ENCODE results near the gene IL17F. TPM values are rescaled to one million over a fixed set of nuclear protein-coding genes. Genes with fewer than 3 reads are reported as not detected.

IL17F gene
- total and polyA plus RNA-seq, 2 experiments from 2014 or later: not detected

DNA sequence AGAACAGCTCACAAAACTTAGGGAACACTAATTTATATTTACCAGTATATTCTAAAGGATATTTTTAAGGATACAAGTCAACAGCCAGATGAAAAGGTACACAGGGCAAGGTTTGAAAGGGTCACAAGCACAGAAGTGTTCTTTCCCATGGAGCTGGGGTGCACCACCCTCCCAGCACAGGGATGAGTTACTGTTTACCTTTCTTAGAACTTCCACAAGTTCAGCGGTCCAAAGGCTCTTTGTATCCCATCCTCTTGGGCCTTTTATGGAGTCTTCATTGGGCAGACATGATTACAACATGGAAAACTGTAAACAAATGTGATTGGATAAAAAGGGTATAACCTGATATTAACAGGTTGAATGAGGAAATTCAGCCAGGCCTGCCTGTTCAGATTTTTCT, 1.1 kb upstream of the IL17F start:
- Mint-ChIP-seq H3K4me1 (no peaks in the 10 kb centered on the region), H3K9me3 (no peaks in the 10 kb centered on the region), H3K4me3 (no peak overlapping the region), H3K36me3 (ENCODE audit: low read depth) (no peaks in the 10 kb centered on the region), H3K27me3 (ENCODE audit: insufficient read depth, low read depth, poor library complexity) (no peaks in the 10 kb centered on the region), H3K27ac (no peak overlapping the region)
- H3K4me2 ChIP-seq: no peak overlapping the region
- H3K36me3 ChIP-seq (ENCODE audit: insufficient read depth): no peaks in the 10 kb centered on the region
- ATAC-seq (no peak), DNase-seq (ENCODE audit: low spot score) (no peak)
- no peaks in the 10 kb centered on the region for H3K4me1 ChIP-seq (ENCODE audit: insufficient read depth)
- peaks cover 6% of the 10 kb centered on the region; the same call in 1 of the 2 replicates for H3K9me2 ChIP-seq (ENCODE audit: insufficient read depth)
- H2AFZ ChIP-seq: no peak overlapping the region
- no peak overlapping the region for H3K4me3 ChIP-seq
- TF ChIP-seq CTCF (conservative IDR thresholded peaks at IDR 0.05; ENCODE audit: low read depth in 2 of 2) (no peak), EZH2phosphoT487 (IDR thresholded peaks at IDR 0.05; ENCODE audit: unreplicated experiment) (no peak), ZNF114 (CRISPR knock-in tag; IDR thresholded peaks at IDR 0.05) (no peak), JUNB (IDR thresholded peaks at IDR 0.05; ENCODE audit: unreplicated experiment) (no peak), EZH2 (IDR thresholded peaks at IDR 0.05; ENCODE audit: low read depth, unreplicated experiment) (no peak), ZNF331 (CRISPR knock-in tag; IDR thresholded peaks at IDR 0.05; ENCODE audit: low read depth) (no peak), ETS1 (IDR thresholded peaks at IDR 0.05) (no peak), CREB1 (CRISPR knock-in tag; IDR thresholded peaks at IDR 0.05; ENCODE audit: low read depth) (no peak), REST (IDR thresholded peaks at IDR 0.05; ENCODE audit: unreplicated experiment) (no peak), POLR2AphosphoS5 (IDR thresholded peaks at IDR 0.05; ENCODE audit: low read depth) (no peak), STAT1 (IDR thresholded peaks at IDR 0.05; ENCODE audit: unreplicated experiment) (no peak), NANOG (IDR thresholded peaks at IDR 0.05; ENCODE audit: borderline replicate concordance) (no peak)
- TF ChIP-seq, protein P1, sequence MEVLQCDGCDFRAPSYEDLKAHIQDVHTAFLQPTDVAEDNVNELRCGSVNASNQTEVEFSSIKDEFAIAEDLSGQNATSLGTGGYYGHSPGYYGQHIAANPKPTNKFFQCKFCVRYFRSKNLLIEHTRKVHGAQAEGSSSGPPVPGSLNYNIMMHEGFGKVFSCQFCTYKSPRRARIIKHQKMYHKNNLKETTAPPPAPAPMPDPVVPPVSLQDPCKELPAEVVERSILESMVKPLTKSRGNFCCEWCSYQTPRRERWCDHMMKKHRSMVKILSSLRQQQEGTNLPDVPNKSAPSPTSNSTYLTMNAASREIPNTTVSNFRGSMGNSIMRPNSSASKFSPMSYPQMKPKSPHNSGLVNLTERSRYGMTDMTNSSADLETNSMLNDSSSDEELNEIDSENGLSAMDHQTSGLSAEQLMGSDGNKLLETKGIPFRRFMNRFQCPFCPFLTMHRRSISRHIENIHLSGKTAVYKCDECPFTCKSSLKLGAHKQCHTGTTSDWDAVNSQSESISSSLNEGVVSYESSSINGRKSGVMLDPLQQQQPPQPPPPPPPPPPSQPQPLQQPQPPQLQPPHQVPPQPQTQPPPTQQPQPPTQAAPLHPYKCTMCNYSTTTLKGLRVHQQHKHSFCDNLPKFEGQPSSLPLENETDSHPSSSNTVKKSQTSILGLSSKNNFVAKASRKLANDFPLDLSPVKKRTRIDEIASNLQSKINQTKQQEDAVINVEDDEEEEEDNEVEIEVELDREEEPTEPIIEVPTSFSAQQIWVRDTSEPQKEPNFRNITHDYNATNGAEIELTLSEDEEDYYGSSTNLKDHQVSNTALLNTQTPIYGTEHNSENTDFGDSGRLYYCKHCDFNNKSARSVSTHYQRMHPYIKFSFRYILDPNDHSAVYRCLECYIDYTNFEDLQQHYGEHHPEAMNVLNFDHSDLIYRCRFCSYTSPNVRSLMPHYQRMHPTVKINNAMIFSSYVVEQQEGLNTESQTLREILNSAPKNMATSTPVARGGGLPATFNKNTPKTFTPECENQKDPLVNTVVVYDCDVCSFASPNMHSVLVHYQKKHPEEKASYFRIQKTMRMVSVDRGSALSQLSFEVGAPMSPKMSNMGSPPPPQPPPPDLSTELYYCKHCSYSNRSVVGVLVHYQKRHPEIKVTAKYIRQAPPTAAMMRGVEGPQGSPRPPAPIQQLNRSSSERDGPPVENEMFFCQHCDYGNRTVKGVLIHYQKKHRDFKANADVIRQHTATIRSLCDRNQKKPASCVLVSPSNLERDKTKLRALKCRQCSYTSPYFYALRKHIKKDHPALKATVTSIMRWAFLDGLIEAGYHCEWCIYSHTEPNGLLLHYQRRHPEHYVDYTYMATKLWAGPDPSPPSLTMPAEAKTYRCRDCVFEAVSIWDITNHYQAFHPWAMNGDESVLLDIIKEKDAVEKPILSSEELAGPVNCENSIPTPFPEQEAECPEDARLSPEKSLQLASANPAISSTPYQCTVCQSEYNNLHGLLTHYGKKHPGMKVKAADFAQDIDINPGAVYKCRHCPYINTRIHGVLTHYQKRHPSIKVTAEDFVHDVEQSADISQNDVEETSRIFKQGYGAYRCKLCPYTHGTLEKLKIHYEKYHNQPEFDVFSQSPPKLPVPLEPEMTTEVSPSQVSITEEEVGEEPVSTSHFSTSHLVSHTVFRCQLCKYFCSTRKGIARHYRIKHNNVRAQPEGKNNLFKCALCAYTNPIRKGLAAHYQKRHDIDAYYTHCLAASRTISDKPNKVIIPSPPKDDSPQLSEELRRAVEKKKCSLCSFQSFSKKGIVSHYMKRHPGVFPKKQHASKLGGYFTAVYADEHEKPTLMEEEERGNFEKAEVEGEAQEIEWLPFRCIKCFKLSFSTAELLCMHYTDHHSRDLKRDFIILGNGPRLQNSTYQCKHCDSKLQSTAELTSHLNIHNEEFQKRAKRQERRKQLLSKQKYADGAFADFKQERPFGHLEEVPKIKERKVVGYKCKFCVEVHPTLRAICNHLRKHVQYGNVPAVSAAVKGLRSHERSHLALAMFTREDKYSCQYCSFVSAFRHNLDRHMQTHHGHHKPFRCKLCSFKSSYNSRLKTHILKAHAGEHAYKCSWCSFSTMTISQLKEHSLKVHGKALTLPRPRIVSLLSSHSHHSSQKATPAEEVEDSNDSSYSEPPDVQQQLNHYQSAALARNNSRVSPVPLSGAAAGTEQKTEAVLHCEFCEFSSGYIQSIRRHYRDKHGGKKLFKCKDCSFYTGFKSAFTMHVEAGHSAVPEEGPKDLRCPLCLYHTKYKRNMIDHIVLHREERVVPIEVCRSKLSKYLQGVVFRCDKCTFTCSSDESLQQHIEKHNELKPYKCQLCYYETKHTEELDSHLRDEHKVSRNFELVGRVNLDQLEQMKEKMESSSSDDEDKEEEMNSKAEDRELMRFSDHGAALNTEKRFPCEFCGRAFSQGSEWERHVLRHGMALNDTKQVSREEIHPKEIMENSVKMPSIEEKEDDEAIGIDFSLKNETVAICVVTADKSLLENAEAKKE (CRISPR knock-in tag; IDR thresholded peaks at IDR 0.05): no peak
- H3F3A ChIP-seq (replicated peaks; ENCODE audit: low read depth): no peaks in the 10 kb centered on the region
- no peaks in the 10 kb centered on the region for H3K27me3 ChIP-seq (ENCODE audit: insufficient read depth)
- no peaks in the 10 kb centered on the region for H3K79me2 ChIP-seq (replicated peaks; ENCODE audit: insufficient read depth)
- H3K27ac ChIP-seq (ENCODE audit: low read depth): no peak overlapping the region
- H4K20me1 ChIP-seq (replicated peaks; ENCODE audit: insufficient read depth): no peaks in the 10 kb centered on the region

All from GM23338 (cell line).